OCI-LY3 (cell line): ENCODE data around the gene TP53.
A peak's percentile ranks its signal among the peaks of the same experiment; 100 is the strongest.

Source experiments
- H2AFZ ChIP-seq: fragments of 200-600, 300-600 bp; shearing (Covaris generic); 2 replicates; pipeline ENCODE4 v1.6.0; 2014; ENCODE audit warnings: antibody characterized with exemption, low read depth, low read length
- H3K27ac ChIP-seq: fragments of 200-600, 300-600 bp; sonication (generic); 2 replicates; pipeline ENCODE4 v1.5.1; 2014; ENCODE audit warnings: mild to moderate bottlenecking, low read length, moderate library complexity, mixed read lengths
- H3K27me3 ChIP-seq: fragments of 200-600, 300-600 bp; sonication (generic); 2 replicates; pipeline ENCODE4 v1.6.1; 2014; ENCODE audit warnings: low read depth, low read length, mixed read lengths
- H3K36me3 ChIP-seq: fragments of 200-600, 300-600 bp; sonication (generic); replicated peaks from 2 replicates; pipeline ENCODE3; 2014; ENCODE audit warnings: low read depth, low read length, mixed read lengths
- H3K4me1 ChIP-seq: fragments of 300-600, 200-600 bp; sonication (generic); 2 replicates; pipeline ENCODE4 v1.6.1; 2014; ENCODE audit warnings: low read length, mixed read lengths
- H3K4me2 ChIP-seq: fragments of 200-600, 300-600 bp; sonication (generic); 2 replicates; pipeline ENCODE4 v1.6.1; 2014; ENCODE audit warnings: low read length, mixed read lengths
- H3K4me3 ChIP-seq: fragments of 300-600, 200-600 bp; sonication (generic); 2 replicates; pipeline ENCODE4 v1.5.1; 2014; ENCODE audit warnings: antibody characterized with exemption, mild to moderate bottlenecking, low read length, moderate library complexity
- H3K79me2 ChIP-seq: fragments of 300-600, 200-600 bp; shearing (Covaris generic); 2 replicates; pipeline ENCODE4 v1.6.1; 2014; ENCODE audit warnings: mild to moderate bottlenecking, low read length, mixed read lengths
- H3K9ac ChIP-seq: fragments of 300-600, 200-600 bp; shearing (Covaris generic); 2 replicates; pipeline ENCODE4 v1.6.0; 2014; ENCODE audit warnings: mild to moderate bottlenecking, low read length, moderate library complexity
- H3K9me3 ChIP-seq: fragments of 200-600, 300-600 bp; shearing (Covaris generic); 2 replicates; pipeline ENCODE4 v1.6.1; 2014; ENCODE audit warnings: low read length, mixed read lengths; ENCODE audit not compliant: insufficient read depth
- H4K20me1 ChIP-seq: fragments of 200-600, 300-600 bp; sonication (generic); 2 replicates; pipeline ENCODE4 v1.6.1; 2016; ENCODE audit warnings: low read length, mixed read lengths; ENCODE audit not compliant: insufficient read depth
- CTCF ChIP-seq: fragments of 200-600, 300-600 bp; sonication (generic); IDR thresholded peaks from 2 replicates; pipeline ENCODE4 v1.5.1; 2014; ENCODE audit warnings: antibody characterized with exemption, low read length, low read depth
- EZH2phosphoT487 ChIP-seq: fragments of 200-600 bp; shearing (Covaris generic); IDR thresholded peaks from 2 replicates; pipeline ENCODE4 v1.6.1; 2018; ENCODE audit warnings: antibody characterized with exemption, mixed run types, low read depth

TP53 gene

GRCh38 chr17:7688808-7689316 lies 1.6 kb upstream of the TP53 start:
- peaks cover 52% of the 10 kb centered on the region for H3K79me2 ChIP-seq
- no peaks in the 10 kb centered on the region for H3K9me3 ChIP-seq
- H3K36me3 ChIP-seq: peaks cover 20% of the 10 kb centered on the region
- H3K9ac ChIP-seq: peak overlapping the region; percentile 83
- peaks cover 17% of the 10 kb centered on the region for H3K4me1 ChIP-seq
- H2AFZ ChIP-seq: peak overlapping the region; percentile 77; the same call in 1 of the 2 replicates
- peaks cover 20% of the 10 kb centered on the region for H4K20me1 ChIP-seq
- no peaks in the 10 kb centered on the region for H3K27me3 ChIP-seq
- H3K27ac ChIP-seq: no peak overlapping the region; the same call in 1 of the 2 replicates
- TF ChIP-seq CTCF (no peak), EZH2phosphoT487 (no peak)
- H3K4me3 ChIP-seq: peak overlapping the region; percentile 100
- H3K4me2 ChIP-seq: peak overlapping the region; percentile 82

- TF ChIP-seq CTCF: peak; percentile 82
- no peak for TF ChIP-seq EZH2phosphoT487
- Histone ChIP-seq H3K79me2 (peaks cover 59% of the 10 kb centered on the region), H3K27me3 (no peaks in the 10 kb centered on the region), H3K4me2 (peak within 1 kb of the TSS; percentile 93), H2AFZ (peak within 1 kb of the TSS; percentile 88), H4K20me1 (peaks cover 24% of the 10 kb centered on the region), H3K4me3 (peak within 1 kb of the TSS; percentile 100), H3K9me3 (no peaks in the 10 kb centered on the region), H3K4me1 (peaks cover 17% of the 10 kb centered on the region), H3K36me3 (peaks cover 21% of the 10 kb centered on the region), H3K27ac (peak within 1 kb of the TSS; percentile 92), H3K9ac (peak within 1 kb of the TSS; percentile 100)
These were observed 868 bp upstream of the TP53 start, which contains the start of gene WRAP53 for GRCh38 chr17:7687908-7688807. Gene WRAP53 (plus strand): TSS chr17:7688477. CDS start chr17:7688649, 172 bp downstream.

GRCh38 chr17:7686222-7687071 lies 843 bp downstream of the TP53 start:
- Histone ChIP-seq H3K27me3 (no peaks in the 10 kb centered on the region), H3K4me1 (peaks cover 17% of the 10 kb centered on the region), H3K36me3 (peaks cover 25% of the 10 kb centered on the region), H3K9me3 (no peaks in the 10 kb centered on the region), H3K4me2 (peak overlapping the region; percentile 93), H3K27ac (peak overlapping the region; percentile 92), H3K79me2 (peaks cover 73% of the 10 kb centered on the region), H4K20me1 (peaks cover 29% of the 10 kb centered on the region), H3K9ac (peak overlapping the region; percentile 100), H2AFZ (no peak overlapping the region), H3K4me3 (peak overlapping the region; percentile 100)
- TF ChIP-seq CTCF (no peak), EZH2phosphoT487 (no peak)
